OCI-LY3 (cell line): Measurements from ENCODE around the gene POLR2L.

ENCODE experiments used
- H2AFZ ChIP-seq: fragments of 200-600, 300-600 bp; shearing (Covaris generic); 2 replicates; pipeline ENCODE4 v1.6.0; 2014; ENCODE audit warnings: antibody characterized with exemption, low read depth, low read length
- H3K27ac ChIP-seq: fragments of 200-600, 300-600 bp; sonication (generic); 2 replicates; pipeline ENCODE4 v1.5.1; 2014; ENCODE audit warnings: mild to moderate bottlenecking, low read length, moderate library complexity, mixed read lengths
- H3K27me3 ChIP-seq: fragments of 200-600, 300-600 bp; sonication (generic); 2 replicates; pipeline ENCODE4 v1.6.1; 2014; ENCODE audit warnings: low read depth, low read length, mixed read lengths
- H3K36me3 ChIP-seq: fragments of 200-600, 300-600 bp; sonication (generic); replicated peaks from 2 replicates; pipeline ENCODE3; 2014; ENCODE audit warnings: low read depth, low read length, mixed read lengths
- H3K4me1 ChIP-seq: fragments of 300-600, 200-600 bp; sonication (generic); 2 replicates; pipeline ENCODE4 v1.6.1; 2014; ENCODE audit warnings: low read length, mixed read lengths
- H3K4me2 ChIP-seq: fragments of 200-600, 300-600 bp; sonication (generic); 2 replicates; pipeline ENCODE4 v1.6.1; 2014; ENCODE audit warnings: low read length, mixed read lengths
- H3K4me3 ChIP-seq: fragments of 300-600, 200-600 bp; sonication (generic); 2 replicates; pipeline ENCODE4 v1.5.1; 2014; ENCODE audit warnings: antibody characterized with exemption, mild to moderate bottlenecking, low read length, moderate library complexity
- H3K79me2 ChIP-seq: fragments of 300-600, 200-600 bp; shearing (Covaris generic); 2 replicates; pipeline ENCODE4 v1.6.1; 2014; ENCODE audit warnings: mild to moderate bottlenecking, low read length, mixed read lengths
- H3K9ac ChIP-seq: fragments of 300-600, 200-600 bp; shearing (Covaris generic); 2 replicates; pipeline ENCODE4 v1.6.0; 2014; ENCODE audit warnings: mild to moderate bottlenecking, low read length, moderate library complexity
- H3K9me3 ChIP-seq: fragments of 200-600, 300-600 bp; shearing (Covaris generic); 2 replicates; pipeline ENCODE4 v1.6.1; 2014; ENCODE audit warnings: low read length, mixed read lengths; ENCODE audit not compliant: insufficient read depth
- H4K20me1 ChIP-seq: fragments of 200-600, 300-600 bp; sonication (generic); 2 replicates; pipeline ENCODE4 v1.6.1; 2016; ENCODE audit warnings: low read length, mixed read lengths; ENCODE audit not compliant: insufficient read depth
- EZH2phosphoT487 ChIP-seq: fragments of 200-600 bp; shearing (Covaris generic); IDR thresholded peaks from 2 replicates; pipeline ENCODE4 v1.6.1; 2018; ENCODE audit warnings: antibody characterized with exemption, mixed run types, low read depth
- TF ChIP-seq, protein P1 (sequence below): fragments of 200-600, 300-600 bp; sonication (generic); IDR thresholded peaks from 2 replicates; pipeline ENCODE4 v1.5.1; 2014; ENCODE audit warnings: antibody characterized with exemption, low read length, low read depth

Gene POLR2L

DNA sequence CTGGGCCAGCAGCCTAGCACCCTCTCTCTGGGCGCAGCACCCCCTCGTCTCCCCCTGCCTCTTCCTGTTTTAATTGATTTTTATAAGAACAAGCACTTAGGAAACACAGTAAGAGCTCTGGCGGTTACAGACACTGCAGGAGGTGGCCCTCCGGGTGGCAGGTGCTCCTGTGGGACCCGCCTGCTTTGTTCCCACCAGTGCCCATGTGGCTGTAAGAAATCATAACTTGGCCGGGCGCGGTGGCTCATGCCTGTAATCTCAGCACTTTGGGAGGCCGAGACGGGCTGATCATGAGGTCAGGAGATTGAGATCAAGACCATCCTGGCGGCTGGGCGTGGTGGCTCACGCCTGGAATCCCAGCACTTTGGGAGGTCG is 18.8 kb upstream of the POLR2L start:
- Histone ChIP-seq H3K9me3 (no peaks in the 10 kb centered on the region), H3K4me1 (no peaks in the 10 kb centered on the region), H2AFZ (no peak overlapping the region), H3K79me2 (no peaks in the 10 kb centered on the region), H3K27ac (no peak overlapping the region), H3K27me3 (no peaks in the 10 kb centered on the region), H3K36me3 (no peaks in the 10 kb centered on the region), H3K4me2 (no peak overlapping the region), H3K9ac (no peak overlapping the region), H3K4me3 (no peak overlapping the region), H4K20me1 (no peaks in the 10 kb centered on the region)
- no peak for TF ChIP-seq EZH2phosphoT487
- TF ChIP-seq, protein P1, sequence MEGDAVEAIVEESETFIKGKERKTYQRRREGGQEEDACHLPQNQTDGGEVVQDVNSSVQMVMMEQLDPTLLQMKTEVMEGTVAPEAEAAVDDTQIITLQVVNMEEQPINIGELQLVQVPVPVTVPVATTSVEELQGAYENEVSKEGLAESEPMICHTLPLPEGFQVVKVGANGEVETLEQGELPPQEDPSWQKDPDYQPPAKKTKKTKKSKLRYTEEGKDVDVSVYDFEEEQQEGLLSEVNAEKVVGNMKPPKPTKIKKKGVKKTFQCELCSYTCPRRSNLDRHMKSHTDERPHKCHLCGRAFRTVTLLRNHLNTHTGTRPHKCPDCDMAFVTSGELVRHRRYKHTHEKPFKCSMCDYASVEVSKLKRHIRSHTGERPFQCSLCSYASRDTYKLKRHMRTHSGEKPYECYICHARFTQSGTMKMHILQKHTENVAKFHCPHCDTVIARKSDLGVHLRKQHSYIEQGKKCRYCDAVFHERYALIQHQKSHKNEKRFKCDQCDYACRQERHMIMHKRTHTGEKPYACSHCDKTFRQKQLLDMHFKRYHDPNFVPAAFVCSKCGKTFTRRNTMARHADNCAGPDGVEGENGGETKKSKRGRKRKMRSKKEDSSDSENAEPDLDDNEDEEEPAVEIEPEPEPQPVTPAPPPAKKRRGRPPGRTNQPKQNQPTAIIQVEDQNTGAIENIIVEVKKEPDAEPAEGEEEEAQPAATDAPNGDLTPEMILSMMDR: no peak

DNA sequence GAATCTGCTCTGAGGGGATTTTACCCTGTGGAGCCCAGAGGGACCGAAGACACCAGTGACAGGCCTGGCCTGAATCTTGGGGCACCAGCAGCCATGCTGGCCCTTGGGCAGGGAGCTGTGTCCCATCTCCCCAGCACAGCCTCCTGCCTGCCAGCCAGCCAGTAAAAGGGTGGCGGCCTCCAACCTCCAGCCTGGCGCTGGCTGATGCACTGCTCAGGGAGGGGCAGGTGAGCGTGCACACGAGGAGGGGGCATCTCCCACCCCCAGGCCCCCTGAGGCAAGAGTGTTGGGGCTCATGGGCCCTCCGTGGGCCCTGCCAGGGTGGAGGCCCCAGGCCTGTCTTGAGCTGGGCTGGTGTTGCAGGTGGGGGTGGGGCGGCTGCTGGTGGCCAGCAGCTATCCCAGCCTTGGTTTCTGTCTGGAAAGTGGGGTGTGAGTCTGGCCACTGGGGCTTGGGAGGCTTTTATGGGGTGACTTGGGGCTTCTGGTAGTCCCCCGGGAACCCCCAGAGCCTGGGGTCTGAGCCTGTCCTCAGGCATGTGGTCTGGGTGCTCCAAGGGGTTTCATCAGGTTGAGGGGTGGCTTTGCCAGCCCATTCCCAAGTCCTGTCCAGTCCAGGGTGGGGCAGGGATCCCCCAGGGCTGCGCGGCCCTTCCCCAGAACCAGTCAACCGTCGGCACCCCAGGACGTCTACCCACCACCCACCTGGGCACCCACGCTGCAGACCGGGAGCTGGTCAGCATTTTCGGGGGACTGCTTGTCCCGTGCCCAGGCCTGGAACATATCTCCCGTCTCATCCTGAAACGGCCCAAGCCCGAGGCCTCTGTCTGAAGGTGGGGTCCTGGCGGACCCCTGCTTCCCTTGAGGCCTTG is 18.1 kb upstream of the POLR2L start:
- Histone ChIP-seq H3K4me1 (no peaks in the 10 kb centered on the region), H3K27ac (no peak overlapping the region), H3K36me3 (no peaks in the 10 kb centered on the region), H3K4me3 (no peak overlapping the region), H3K27me3 (no peaks in the 10 kb centered on the region), H2AFZ (no peak overlapping the region), H3K9me3 (no peaks in the 10 kb centered on the region), H3K4me2 (no peak overlapping the region), H4K20me1 (no peaks in the 10 kb centered on the region), H3K9ac (no peak overlapping the region), H3K79me2 (no peaks in the 10 kb centered on the region)
- TF ChIP-seq EZH2phosphoT487: no peak
- TF ChIP-seq, protein P1: no peak

DNA sequence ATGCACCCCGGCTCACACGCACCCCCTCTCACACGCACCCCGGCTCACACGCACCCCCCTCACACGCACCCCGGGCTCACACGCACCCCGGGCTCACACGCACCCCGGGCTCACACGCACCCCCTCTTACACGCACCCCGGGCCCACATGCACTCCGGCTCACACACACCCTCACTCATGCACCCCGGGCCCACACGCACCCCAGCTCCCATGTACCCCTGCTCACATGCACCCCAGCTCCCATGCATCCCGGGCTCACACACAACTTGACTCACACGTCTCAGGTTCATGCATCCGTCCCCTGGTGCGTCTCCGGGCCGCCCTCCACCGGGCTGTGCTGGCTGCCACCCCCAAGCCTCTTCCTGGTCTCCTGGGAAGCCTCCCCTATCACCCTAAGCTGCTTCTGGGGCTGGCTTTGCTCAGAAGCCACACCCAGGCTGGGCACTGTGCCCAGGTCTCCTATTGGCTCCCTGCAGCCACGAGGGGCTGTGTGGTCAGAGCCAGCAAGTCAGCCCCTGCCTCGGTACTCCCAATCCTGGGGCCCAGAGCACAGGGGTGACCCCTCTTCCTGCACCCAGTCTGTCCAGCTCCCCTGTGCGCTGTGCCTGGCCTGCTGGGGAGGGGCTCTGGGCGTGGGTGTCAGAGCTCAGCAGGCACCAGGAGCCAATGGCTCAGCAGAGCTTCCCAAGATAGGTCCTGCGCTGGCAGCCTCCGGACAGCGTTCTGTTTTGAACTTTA is 17.2 kb upstream of the POLR2L start:
- H3K79me2 ChIP-seq: no peaks in the 10 kb centered on the region
- no peak overlapping the region for H3K9ac ChIP-seq
- no peaks in the 10 kb centered on the region for H3K4me1 ChIP-seq
- H3K9me3 ChIP-seq: no peaks in the 10 kb centered on the region
- H3K27me3 ChIP-seq: no peaks in the 10 kb centered on the region
- H4K20me1 ChIP-seq: no peaks in the 10 kb centered on the region
- H3K4me3 ChIP-seq: no peak overlapping the region
- no peak overlapping the region for H3K4me2 ChIP-seq
- H3K36me3 ChIP-seq: no peaks in the 10 kb centered on the region
- TF ChIP-seq, protein P1: no peak
- no peak for TF ChIP-seq EZH2phosphoT487
- no peak overlapping the region for H3K27ac ChIP-seq
- no peak overlapping the region for H2AFZ ChIP-seq

DNA sequence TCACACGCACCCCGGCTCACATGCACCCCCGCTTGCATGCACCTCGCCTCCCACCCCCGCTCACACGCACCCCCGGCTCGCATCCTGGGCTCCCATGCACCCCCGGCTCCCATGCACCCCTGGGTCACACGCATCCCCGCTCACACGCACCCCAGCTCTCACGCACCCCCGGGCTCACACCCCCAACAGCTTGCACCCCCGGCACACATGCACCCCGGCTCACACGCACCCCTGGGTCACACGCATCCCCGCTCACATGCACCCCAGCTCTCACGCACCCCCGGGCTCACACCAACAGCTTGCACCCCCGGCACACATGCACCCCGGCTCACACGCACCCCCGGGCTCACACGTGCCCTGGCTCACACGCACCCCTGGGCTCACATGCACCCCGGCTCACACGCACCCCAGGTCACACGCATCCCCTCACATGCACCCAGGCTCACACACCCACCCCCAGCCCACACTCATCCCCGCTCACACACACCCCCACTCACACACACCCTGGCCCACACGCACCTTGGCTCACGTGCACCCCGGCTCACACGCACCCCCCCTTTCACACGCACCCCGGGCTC is 16.5 kb upstream of the POLR2L start:
- Histone ChIP-seq H3K4me1 (no peaks in the 10 kb centered on the region), H3K36me3 (no peaks in the 10 kb centered on the region), H4K20me1 (no peaks in the 10 kb centered on the region)

More for the DNA sequence above, 16.5 kb upstream of the POLR2L start:
- Histone ChIP-seq H3K27ac (no peak overlapping the region), H3K9ac (no peak overlapping the region), H3K4me3 (no peak overlapping the region), H3K4me2 (no peak overlapping the region), H3K27me3 (no peaks in the 10 kb centered on the region), H2AFZ (no peak overlapping the region), H3K79me2 (no peaks in the 10 kb centered on the region), H3K9me3 (no peaks in the 10 kb centered on the region)
- TF ChIP-seq EZH2phosphoT487: no peak
- TF ChIP-seq, protein P1: no peak
